GM19238 (cell line): ENCODE data around the gene FAM114A1.
"Not testable (repeated sequence)": the region's sequence is repeated elsewhere in the genome, so short reads cannot be mapped to it uniquely, and the experiment has no call there.

Experiments
- DNase-seq: peaks from one replicate; pipeline ENCODE4 v3.0.0; 2011; ENCODE audit warnings: low spot score; ENCODE audit not compliant: insufficient read length

Gene FAM114A1

GRCh38 chr4:38902695-38903094 is 35.1 kb downstream of the FAM114A1 start:
- no peak for DNase-seq

DNA sequence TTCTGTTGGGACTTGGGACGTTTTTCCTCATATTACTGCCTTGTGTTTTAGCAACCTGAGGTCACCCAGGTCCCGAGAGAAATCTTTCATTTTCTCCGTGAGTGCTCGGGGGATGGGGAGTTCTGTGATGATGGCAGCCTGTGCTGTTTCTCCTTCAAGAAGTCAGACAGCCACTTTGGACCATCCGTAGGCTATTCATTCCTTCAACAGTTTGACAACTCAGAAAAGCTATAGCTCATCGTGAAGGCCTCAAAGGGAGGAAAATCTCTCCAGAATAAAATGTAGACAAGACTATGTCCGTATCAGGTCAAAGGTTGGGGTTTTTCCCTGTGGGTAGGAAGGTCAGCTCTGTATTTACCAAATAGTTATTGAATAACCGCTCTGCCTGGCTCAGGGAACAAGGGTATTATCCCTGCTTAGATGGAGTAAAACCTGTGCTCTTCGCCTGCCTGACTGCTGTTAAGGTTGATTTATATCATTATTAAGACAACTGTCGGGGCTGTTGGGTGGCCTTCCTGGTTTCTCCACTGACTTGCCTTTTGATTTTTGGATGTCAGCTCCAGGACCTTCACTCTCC is 36.6 kb downstream of the FAM114A1 start:
- DNase-seq: no peak

DNA sequence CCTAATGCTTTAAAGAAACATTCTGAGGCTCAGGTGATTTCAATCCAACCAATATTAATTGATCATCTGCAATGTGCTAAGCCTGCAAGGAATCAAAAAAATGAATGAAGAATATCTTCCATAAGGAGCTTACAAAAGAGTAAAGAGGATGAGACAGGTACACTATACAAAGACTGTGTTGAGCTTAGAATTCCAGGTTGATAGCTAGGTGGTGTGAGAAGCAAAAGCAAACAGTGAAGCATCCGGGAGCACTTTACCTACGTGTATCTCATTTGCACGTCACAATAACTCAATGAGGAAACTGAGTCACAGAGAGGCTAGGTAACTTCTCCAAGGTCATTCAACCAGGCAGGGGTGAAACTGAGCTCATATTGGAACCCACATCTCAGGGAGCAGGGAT is 37.1 kb downstream of the FAM114A1 start:
- no peak for DNase-seq

GRCh38 chr4:38905652-38906385 is 38.2 kb downstream of the FAM114A1 start:
- DNase-seq: no peak

DNA sequence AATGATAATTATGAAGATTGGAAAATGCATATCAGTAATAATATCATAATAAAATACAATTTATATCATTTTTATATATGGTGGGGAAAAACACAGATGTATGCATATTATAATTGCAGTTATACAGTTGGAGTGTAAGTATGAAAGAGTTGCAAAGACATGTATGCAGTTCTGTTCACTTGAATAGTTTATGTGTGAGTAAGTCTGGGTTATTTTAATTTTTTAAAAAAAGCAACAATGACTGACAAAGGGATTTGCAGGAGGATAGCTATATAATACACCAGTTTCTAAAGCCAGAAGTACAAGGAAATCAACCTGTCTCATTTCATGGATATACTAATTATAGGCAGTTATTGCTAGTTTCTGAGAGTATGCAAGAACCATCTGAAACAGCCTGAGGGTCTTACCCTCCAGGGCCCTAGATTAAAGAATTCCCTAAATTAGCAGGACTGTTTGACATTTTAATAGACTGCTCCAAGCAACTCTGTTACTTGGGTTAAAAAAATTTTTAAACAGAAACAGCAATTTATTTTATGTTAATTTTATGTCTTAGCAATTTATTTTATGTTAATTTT is 40.2 kb downstream of the FAM114A1 start:
- DNase-seq: no peak

DNA sequence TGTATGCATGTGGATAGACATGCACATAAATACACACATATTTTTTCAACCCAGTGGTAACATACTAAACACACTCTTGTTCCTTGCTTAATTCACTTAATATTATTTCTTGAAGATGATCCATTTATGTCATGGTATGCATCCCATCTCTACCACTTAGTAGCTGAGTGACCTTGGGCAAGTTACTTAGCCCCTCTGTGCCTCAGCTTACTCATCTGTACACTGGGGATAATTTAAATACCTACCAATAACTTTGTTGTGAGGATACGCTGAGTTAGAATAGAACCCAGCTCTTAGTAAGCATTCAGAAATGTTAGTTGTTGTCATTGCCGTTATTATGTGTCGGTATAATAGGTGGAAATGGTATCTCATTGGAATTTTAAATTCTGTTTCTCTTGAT is 41.4 kb downstream of the FAM114A1 start:
- DNase-seq: no peak

DNA sequence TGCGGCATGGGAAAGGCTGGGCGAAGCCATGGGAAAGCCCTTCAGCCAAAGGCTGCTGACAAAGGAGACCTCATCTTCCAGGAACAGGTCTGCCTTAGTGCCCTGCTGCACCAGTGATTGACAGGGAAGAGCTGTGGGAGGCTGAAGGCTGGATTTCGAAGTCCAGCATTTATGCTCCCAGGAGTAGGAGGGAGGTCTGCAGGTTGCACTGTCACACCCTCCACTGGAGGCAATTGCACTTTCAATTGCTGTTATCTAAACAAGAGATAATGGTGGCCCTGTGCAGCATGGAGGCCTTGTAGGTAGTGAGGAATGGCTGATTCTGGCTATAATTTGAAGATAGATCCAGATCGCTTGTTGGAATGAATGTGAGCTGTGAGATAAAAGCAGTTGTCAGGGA is 43.7 kb downstream of the FAM114A1 start:
- no peak for DNase-seq

- DNase-seq: no peak
Measured at GRCh38 chr4:38914854-38915253, 47.2 kb downstream of the FAM114A1 start.

DNA sequence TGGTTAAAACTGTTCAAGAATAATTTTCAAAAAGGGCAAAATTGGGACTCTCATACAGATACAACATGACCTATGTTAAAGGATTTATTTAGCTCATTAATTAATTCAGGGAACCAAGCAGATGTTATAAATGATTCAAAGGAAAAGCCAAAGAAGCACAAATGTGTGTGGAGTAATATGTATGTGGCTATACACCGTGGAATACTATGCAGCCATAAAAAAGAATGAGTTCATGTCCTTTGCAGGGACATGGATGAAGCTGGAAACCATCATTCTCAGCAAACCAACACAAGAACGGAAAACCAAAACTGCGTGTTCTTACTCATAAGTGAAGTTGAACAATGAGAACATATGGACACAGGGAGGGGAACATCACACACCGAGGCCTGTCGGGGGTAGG is 48.7 kb downstream of the FAM114A1 start:
- not testable (repeated sequence) for DNase-seq

DNA sequence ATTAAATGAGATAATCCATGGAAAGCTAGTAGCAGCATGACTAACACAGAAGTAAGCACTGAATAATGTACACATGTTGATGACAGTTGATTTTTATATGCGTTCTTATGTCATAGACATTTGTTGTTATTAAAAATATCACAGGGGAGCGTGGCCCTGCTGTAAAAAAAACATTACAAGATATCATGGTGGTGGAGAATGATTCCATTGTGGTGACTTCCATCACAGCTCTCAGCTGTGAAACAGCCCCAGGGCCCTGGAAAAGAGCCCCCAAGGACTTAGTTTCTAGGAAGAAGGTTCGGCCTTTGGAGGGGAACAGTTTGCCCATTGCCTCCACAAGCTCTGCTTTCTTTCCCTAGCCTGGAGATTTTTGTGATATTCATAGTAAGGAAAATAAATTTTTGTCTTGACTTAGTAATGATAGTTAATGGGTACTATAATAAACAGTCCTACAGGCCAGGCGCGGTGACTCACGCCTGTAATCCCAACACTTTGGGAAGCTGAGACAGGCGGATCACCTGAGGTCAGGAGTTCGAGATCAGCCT is 49.9 kb downstream of the FAM114A1 start:
- no peak for DNase-seq

DNA sequence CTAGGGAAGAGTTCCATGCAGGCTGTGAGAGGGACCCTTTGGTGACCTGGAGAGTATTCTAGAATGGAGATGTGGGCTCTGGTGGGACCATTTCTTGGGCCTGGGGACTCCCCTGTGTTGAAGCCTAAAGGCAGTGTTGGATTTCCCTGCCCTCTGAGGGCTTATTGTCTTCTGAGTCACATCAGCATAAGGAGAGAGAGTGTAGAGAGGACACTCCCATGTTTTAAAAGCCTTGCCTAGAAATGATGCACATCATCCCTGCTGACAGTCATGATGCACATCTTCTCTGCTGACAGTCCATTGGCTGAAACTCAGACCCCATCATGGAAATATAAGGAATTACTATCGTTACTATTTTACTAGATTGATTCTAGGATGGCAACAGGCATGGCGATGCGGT is 51.9 kb downstream of the FAM114A1 start:
- no peak for DNase-seq

DNA sequence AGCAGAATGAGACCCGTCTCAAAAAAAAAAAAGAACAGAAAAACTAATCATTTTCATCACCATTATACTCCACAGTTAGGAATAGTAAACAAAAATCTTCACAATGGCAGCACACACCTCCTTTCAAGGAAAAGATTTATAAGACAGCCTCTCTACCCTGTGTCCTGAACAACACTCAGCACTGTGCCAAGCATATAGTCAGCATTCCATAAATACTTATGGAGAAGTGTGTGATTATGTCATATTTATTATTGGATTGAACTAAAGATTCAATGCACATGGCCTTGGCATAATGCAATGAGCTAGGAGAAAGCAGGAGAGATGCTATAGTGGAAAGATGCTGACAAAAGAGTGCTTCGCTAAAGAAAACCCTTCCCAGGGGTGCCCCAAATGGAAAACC is 52.6 kb downstream of the FAM114A1 start:
- DNase-seq: no peak

DNA sequence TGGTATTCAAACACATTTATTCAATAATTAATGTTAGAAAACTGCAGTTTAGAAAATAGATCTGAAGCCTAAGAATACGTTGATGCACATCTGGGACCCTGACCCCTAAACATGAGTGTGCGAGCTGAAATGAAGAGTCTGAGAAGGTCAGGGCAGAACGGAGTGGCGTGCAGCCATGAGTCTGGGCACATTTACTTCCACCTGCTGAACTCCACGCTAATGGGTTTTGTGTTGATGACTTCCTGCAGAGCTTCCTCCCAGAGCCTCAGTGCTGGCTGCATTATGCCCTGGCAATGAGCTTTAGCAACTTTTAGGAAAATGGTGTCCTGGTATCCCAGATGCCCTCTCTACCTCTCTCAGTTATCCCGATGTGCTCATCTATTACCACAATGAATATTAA is 53.1 kb downstream of the FAM114A1 start:
- no peak for DNase-seq

DNA sequence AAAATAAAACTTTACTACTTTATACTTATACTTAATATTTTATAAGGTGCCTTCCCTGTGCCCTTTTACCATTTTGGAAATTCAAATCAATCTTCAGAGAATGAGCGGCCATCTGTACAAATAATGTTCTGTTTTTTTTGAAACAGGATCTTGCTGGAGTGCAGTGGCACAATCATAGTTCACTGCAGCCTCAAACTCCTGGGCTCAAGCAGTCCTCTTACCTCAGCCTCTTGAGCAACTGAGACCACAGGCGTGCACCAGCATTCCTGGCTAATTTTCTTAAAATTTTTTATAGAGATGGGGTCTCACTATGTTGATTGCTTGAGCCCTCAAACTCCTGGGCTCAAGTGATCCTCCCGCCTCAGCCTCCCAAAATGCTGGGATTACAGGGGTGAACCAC is 53.5 kb downstream of the FAM114A1 start:
- DNase-seq: no peak

- DNase-seq: no peak
Measured at GRCh38 chr4:38923746-38924145, 56.1 kb downstream of the FAM114A1 start.

- DNase-seq: no peak
Measured at GRCh38 chr4:38924353-38924752, 56.7 kb downstream of the FAM114A1 start.

DNA sequence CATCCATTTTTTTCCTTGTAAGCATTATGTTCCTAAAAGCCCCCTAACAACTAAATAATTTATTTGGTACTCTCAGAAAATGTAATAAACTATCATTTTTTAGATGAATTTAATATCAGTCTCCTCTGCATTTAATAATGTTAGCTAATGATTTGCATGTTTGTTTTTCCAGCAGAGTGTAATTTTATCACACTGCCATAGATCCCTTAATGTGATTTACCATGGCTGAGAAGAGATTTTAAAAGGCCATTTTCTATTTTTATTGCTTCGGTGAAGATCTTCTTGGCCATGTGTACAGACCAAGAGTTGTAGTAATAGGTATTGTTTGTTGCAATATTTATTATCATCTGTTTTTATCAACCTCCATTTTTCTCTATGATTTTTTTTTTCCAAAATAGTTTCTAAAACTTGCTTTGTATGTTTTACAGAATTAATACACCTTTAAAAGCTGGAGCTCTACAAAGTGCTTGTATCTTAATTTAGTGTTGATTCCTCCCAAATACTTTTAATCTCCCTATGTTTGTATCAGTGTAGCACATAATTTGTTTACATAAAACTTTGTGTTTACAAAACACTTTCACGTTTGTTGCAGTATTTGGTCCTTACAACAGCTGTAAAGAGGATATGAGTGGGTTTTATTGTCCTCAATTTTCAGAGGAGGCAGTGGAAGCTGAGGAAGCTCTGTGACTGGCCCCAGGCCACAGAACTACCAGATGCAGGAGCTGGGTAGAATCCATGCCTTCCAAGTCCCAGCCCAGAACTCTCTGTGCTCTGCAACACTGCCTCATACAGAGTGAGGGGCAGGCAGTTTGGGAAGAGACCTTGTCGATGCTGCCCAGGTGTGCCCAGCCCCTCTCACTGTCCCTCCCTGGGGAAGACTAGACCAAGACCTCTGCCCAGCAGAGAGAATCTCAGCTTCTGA is 58.1 kb downstream of the FAM114A1 start:
- DNase-seq: no peak

GRCh38 chr4:38926896-38927295 is 59.3 kb downstream of the FAM114A1 start:
- DNase-seq: no peak

- no peak for DNase-seq
Measured at GRCh38 chr4:38928568-38928967, 61.0 kb downstream of the FAM114A1 start.

DNA sequence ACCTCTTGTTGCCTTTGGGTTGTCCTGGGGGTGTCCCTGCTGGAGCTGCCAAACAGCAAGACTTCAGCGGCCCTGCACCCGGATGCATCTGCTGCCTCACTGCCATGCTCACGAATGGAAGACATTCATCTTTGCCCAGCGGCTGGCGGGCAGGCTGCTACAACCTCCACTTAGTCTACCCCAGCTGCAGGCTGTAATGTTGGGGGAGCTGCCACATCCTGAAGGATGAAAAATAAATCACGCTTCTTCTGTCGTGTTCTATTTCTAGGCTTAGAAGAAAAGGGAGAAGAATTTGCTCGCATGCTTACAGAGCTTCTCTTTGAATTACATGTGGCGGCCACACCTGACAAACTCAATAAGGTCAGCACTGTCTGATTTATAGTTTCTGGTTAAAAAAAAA is 61.4 kb downstream of the FAM114A1 start:
- no peak for DNase-seq

- peak; percentile 21 for DNase-seq
Measured at GRCh38 chr4:38930204-38930603, 62.6 kb downstream of the FAM114A1 start.

DNA sequence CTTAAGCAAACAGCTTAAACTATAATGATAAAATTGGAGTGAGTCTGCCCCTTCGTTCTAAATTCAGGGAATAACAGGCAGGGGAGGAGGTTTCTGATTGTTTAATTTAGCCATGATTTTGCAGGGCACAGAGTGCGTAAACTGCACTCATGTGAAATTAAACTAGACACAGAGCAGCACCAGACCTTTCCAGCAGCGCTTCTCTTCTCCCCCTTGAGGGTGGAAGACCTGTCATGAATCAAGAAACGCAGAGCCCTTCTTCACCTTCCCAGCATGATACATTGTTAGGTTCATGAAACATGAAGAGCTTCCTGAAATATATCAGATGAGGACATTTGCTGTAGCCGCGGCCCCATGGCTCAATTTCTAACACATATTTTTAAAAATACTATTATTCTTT is 63.1 kb downstream of the FAM114A1 start:
- no peak for DNase-seq
